ENCODE results near the gene EEIG2. TPM values are rescaled to one million over a fixed set of nuclear protein-coding genes. Genes with fewer than 3 reads are reported as not detected.
A peak's percentile ranks its signal among the peaks of the same experiment; 100 is the strongest.

The EEIG2 gene
- total RNA-seq, 1 donor from 2014 or later: 93.1 TPM

DNA sequence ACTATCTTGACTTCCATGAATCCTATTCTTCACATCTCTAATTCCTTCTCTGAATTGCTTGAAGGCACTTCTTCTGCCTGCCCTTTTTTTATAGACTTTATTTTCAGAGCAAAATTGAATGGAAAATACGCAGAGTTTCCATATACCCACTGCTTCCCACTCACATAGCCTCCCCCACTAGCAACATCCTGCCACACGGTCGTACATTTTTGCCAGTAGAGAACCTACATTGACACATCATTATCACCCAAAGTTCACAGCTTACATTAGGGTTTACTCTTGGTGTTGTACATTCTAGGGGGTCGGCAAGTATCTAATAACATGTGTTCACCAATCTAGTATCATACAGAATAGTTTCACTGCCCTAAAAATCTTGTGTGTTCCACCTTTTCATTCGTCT lies 12.3 kb downstream of the EEIG2 start:
- peaks cover 5% of the 10 kb centered on the region for H3K36me3 Mint-ChIP-seq (ENCODE audit: unreplicated experiment)
- H3K9me3 Mint-ChIP-seq (ENCODE audit: unreplicated experiment): peaks cover 2% of the 10 kb centered on the region
- H3K27me3 Mint-ChIP-seq (ENCODE audit: unreplicated experiment): peaks cover 2% of the 10 kb centered on the region
- H3K4me3 Mint-ChIP-seq (ENCODE audit: unreplicated experiment): no peak overlapping the region
- peaks cover 8% of the 10 kb centered on the region for H3K4me1 Mint-ChIP-seq (ENCODE audit: low read depth, unreplicated experiment)
- no peak for DNase-seq
- TF ChIP-seq, protein P1, sequence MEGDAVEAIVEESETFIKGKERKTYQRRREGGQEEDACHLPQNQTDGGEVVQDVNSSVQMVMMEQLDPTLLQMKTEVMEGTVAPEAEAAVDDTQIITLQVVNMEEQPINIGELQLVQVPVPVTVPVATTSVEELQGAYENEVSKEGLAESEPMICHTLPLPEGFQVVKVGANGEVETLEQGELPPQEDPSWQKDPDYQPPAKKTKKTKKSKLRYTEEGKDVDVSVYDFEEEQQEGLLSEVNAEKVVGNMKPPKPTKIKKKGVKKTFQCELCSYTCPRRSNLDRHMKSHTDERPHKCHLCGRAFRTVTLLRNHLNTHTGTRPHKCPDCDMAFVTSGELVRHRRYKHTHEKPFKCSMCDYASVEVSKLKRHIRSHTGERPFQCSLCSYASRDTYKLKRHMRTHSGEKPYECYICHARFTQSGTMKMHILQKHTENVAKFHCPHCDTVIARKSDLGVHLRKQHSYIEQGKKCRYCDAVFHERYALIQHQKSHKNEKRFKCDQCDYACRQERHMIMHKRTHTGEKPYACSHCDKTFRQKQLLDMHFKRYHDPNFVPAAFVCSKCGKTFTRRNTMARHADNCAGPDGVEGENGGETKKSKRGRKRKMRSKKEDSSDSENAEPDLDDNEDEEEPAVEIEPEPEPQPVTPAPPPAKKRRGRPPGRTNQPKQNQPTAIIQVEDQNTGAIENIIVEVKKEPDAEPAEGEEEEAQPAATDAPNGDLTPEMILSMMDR (IDR thresholded peaks at IDR 0.05; ENCODE audit: partially characterized antibody, unreplicated experiment): no peak
- H3K27ac Mint-ChIP-seq (ENCODE audit: unreplicated experiment): no peak overlapping the region

DNA sequence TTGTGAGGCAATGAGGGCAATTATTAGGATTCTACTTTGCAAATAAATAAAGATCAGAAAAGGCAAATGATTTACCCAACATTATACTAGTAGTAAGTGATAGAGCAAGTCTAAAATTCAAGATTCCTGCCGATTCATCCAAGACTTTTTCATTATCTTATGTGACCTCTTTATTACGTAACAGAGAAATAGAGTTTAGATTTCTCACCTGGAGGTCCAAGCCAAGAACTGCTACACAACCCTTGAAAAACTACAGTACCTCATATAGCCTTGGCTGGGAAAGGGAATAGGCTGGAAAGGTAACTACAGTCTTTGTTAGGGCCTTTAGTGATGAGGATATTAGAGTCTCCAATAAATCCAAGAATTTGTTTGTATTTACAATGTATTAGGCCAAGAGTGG lies 13.3 kb downstream of the EEIG2 start:
- no peak for DNase-seq
- Mint-ChIP-seq H3K36me3 (ENCODE audit: unreplicated experiment) (peaks cover 5% of the 10 kb centered on the region), H3K27ac (ENCODE audit: unreplicated experiment) (no peak overlapping the region), H3K27me3 (ENCODE audit: unreplicated experiment) (peaks cover 2% of the 10 kb centered on the region), H3K4me3 (ENCODE audit: unreplicated experiment) (no peak overlapping the region), H3K4me1 (ENCODE audit: low read depth, unreplicated experiment) (peaks cover 5% of the 10 kb centered on the region), H3K9me3 (ENCODE audit: unreplicated experiment) (peaks cover 2% of the 10 kb centered on the region)
- TF ChIP-seq, protein P1 (IDR thresholded peaks at IDR 0.05; ENCODE audit: partially characterized antibody, unreplicated experiment): no peak

DNA sequence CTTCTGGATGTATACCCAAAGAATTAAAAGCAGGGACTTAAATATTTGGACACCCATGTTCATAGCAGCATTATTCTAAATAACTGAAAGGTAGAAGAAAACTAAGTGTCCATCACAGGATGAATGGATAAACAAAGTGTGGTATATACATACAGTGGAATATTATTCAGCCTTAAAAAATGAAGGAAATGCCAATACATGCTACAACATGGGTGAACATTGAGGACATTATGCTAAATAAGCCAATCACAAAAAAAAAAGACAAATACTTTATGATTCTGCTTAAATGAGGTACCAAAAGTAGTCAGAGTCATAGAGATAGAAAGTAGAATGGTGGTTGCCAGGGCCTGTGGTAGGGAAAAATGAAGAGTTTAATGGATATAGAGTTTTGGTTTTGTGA lies 14.1 kb downstream of the EEIG2 start:
- Mint-ChIP-seq H3K36me3 (ENCODE audit: unreplicated experiment) (peaks cover 5% of the 10 kb centered on the region), H3K4me1 (ENCODE audit: low read depth, unreplicated experiment) (no peaks in the 10 kb centered on the region), H3K9me3 (ENCODE audit: unreplicated experiment) (peaks cover 2% of the 10 kb centered on the region), H3K27ac (ENCODE audit: unreplicated experiment) (no peak overlapping the region), H3K27me3 (ENCODE audit: unreplicated experiment) (peaks cover 2% of the 10 kb centered on the region), H3K4me3 (ENCODE audit: unreplicated experiment) (no peak overlapping the region)
- TF ChIP-seq, protein P1 (IDR thresholded peaks at IDR 0.05; ENCODE audit: partially characterized antibody, unreplicated experiment): no peak
- no peak for DNase-seq

DNA sequence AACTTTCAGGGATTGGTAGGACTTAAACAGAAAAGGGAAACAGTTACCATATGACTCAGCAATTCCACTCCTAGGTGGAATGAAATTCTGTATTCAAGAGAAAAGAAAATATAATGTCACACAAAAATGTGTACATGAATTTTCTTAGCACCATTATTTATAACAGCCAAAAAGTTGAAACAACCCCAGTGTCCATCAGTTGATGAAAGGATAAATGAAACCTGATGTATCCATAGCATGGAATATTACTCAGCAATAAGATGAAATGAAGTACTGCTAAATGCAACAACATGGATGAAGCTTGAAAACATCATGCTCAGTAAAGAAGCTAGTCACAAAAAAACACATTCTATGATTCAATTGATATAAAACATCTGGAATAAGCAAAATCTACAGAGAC lies 15.5 kb downstream of the EEIG2 start:
- H3K36me3 Mint-ChIP-seq (ENCODE audit: unreplicated experiment): peaks cover 15% of the 10 kb centered on the region
- H3K9me3 Mint-ChIP-seq (ENCODE audit: unreplicated experiment): peaks cover 7% of the 10 kb centered on the region
- no peak overlapping the region for H3K4me3 Mint-ChIP-seq (ENCODE audit: unreplicated experiment)
- peaks cover 2% of the 10 kb centered on the region for H3K27me3 Mint-ChIP-seq (ENCODE audit: unreplicated experiment)
- DNase-seq: no peak
- no peak overlapping the region for H3K27ac Mint-ChIP-seq (ENCODE audit: unreplicated experiment)
- TF ChIP-seq, protein P1 (IDR thresholded peaks at IDR 0.05; ENCODE audit: partially characterized antibody, unreplicated experiment): no peak
- no peaks in the 10 kb centered on the region for H3K4me1 Mint-ChIP-seq (ENCODE audit: low read depth, unreplicated experiment)

DNA sequence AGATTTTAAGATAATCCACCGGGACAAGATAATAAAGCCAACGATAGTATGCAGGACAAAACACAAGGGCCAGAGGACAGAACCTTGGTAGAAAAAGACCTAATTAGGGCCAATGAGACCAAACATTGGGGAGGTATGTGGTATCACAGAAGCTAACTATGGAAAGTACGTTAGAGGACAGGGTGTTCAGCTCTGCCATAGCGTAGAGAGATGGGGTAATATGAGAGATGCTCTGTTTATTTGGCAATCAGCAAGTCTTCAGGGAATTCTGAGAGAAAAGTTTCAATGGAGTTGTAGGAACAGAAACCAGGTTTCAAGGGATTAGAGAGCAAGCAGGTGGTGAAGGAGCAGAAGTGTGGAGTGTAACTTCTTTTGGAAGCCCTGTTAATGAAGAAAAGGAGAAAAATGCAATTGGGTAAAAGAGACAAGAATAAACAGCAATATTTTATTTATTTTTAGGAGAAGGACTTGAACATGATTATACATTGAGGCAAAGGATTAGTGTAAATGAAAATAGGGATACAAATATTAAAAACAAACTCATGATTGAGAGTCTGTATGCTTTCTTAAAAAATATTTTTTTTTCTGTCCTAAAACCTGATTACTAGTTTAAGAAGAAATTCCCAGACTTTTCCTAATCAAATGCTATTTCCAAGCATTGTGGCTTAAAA lies 24.0 kb downstream of the EEIG2 start:
- Mint-ChIP-seq H3K4me3 (ENCODE audit: unreplicated experiment) (peak overlapping the region; percentile 71), H3K36me3 (ENCODE audit: unreplicated experiment) (peaks cover 15% of the 10 kb centered on the region), H3K4me1 (ENCODE audit: low read depth, unreplicated experiment) (peaks cover 27% of the 10 kb centered on the region), H3K27ac (ENCODE audit: unreplicated experiment) (peak overlapping the region; percentile 11), H3K9me3 (ENCODE audit: unreplicated experiment) (peaks cover 13% of the 10 kb centered on the region), H3K27me3 (ENCODE audit: unreplicated experiment) (peaks cover 3% of the 10 kb centered on the region)
- no peak for DNase-seq
- TF ChIP-seq, protein P1 (IDR thresholded peaks at IDR 0.05; ENCODE audit: partially characterized antibody, unreplicated experiment): no peak
